HCT116 (cell line): ENCODE results near the gene REPS2. TPM values are rescaled to one million over a fixed set of nuclear protein-coding genes. Genes with fewer than 3 reads are reported as not detected.
"Not testable (repeated sequence)": the region's sequence is repeated elsewhere in the genome, so short reads cannot be mapped to it uniquely, and the experiment has no call there.

Source experiments
- ATAC-seq: fragments of 200-7000 bp; cut with Tn5 transposase; 2 replicates; pipeline ENCODE4 v1.9.1; 2020; ENCODE audit warnings: mild to moderate bottlenecking, moderate library complexity
- BruUV-seq: library from RNA; stranded (reverse); fragments of 400-500 nt; replicated peaks from 2 replicates; lab custom pipeline; 2021; lab: Mats Ljungman, UMichigan
- CTCF ChIA-PET: fragments of 300-600 bp; sonication (Branson Sonifier 250); formaldehyde crosslinking; loops from one replicate; lab custom pipeline; 2021; ENCODE audit warnings: antibody characterized with exemption; lab: Charles Lee
- POLR2A ChIA-PET: fragments of 300-600, 350-600 bp; sonication (Branson Sonifier 250); formaldehyde crosslinking; loops from one replicate; lab custom pipeline; 2021; ENCODE audit warnings: antibody characterized with exemption; lab: Charles Lee
- RAD21 ChIA-PET, 2 experiments: fragments of 300-600 bp; sonication (Branson Sonifier 250); formaldehyde crosslinking; loops; one replicate each; lab custom pipeline; 2023; ENCODE audit warnings: low total read pairs in 2 of 2; ENCODE audit not compliant: uncharacterized antibody in 2 of 2, unreplicated experiment in 2 of 2, low non-redundant PET in 1 of 2; lab: Charles Lee
- DNase-seq: peaks from one replicate; pipeline ENCODE4 v3.0.0-alpha.2; 2010; ENCODE audit warnings: low read depth, low spot score
- H2AFZ ChIP-seq: fragments of 200-600 bp; shearing (Covaris generic), sonication (generic); 2 replicates; pipeline ENCODE4 v1.6.1; 2017; ENCODE audit warnings: low read depth, mixed run types, mixed read lengths, antibody characterized with exemption, low read length; ENCODE audit not compliant: poor library complexity, severe bottlenecking
- H3K27ac ChIP-seq: 2 replicates; pipeline ENCODE4 v1.5.1; 2012; ENCODE audit warnings: low read depth, low read length
- H3K27me3 ChIP-seq: fragments of 200-600 bp; sonication (generic); 2 replicates; pipeline ENCODE4 v1.6.1; 2016; ENCODE audit warnings: mixed run types, low read length, mixed read lengths; ENCODE audit not compliant: insufficient read depth
- H3K36me3 ChIP-seq, 2 experiments: fragments of 200-500 bp in 1 of 2; fragments of 200-600 bp in 1 of 2; sonication (Bioruptor generic) in 1 of 2; sonication (generic) in 1 of 2; 2 replicates each; pipeline versions ENCODE4 v1.5.1 to v1.6.1; 2014 to 2016; ENCODE audit warnings: low read length in 2 of 2, inconsistent platforms in 1 of 2, mixed read lengths in 1 of 2, mixed run types in 1 of 2; ENCODE audit not compliant: insufficient read depth in 2 of 2, control insufficient read depth in 1 of 2
- H3K4me1 ChIP-seq, 2 experiments: fragments of 200-600 bp in 1 of 2; sonication (generic) in 1 of 2; 2 replicates each; pipeline versions ENCODE4 v1.5.1 to v1.6.1; 2012 to 2017; ENCODE audit warnings: low read length in 2 of 2, inconsistent platforms in 1 of 2, mild to moderate bottlenecking in 1 of 2, mixed read lengths in 1 of 2, mixed run types in 1 of 2, moderate library complexity in 1 of 2; ENCODE audit not compliant: insufficient read depth in 2 of 2, control insufficient read depth in 1 of 2
- H3K4me2 ChIP-seq: fragments of 200-600 bp; sonication (generic); 2 replicates; pipeline ENCODE4 v1.6.1; 2017; ENCODE audit warnings: mixed run types, low read length, mixed read lengths
- H3K4me3 ChIP-seq, 2 experiments: fragments of 200-600 bp in 1 of 2; sonication (generic) in 1 of 2; replicated peaks in 1 of 2; 2 replicates each; pipeline ENCODE4 v1.5.1; 2011 to 2016; ENCODE audit warnings: low read length in 2 of 2, control low read depth in 1 of 2, low read depth in 1 of 2, mild to moderate bottlenecking in 1 of 2, mixed read lengths in 1 of 2, mixed run types in 1 of 2
- H3K79me2 ChIP-seq: fragments of 200-600 bp; sonication (generic); 2 replicates; pipeline ENCODE4 v1.6.1; 2017; ENCODE audit warnings: mild to moderate bottlenecking, mixed run types, low read length, moderate library complexity, mixed read lengths; ENCODE audit not compliant: insufficient read depth
- H3K9ac ChIP-seq: fragments of 200-600 bp; sonication (generic); 2 replicates; pipeline ENCODE4 v1.6.1; 2016; ENCODE audit warnings: low read length, mixed read lengths
- H3K9me2 ChIP-seq: fragments of 200-600 bp; sonication (generic), shearing (Covaris generic); 2 replicates; pipeline ENCODE4 v1.6.1; 2017; ENCODE audit warnings: mixed run types, mild to moderate bottlenecking, moderate library complexity; ENCODE audit not compliant: insufficient read depth
- H3K9me3 ChIP-seq, 2 experiments: fragments of 200-500 bp in 1 of 2; fragments of 200-600 bp in 1 of 2; sonication (Bioruptor generic) in 1 of 2; sonication (generic) in 1 of 2; 2 replicates each; pipeline ENCODE4 v1.6.1; 2014 to 2017; ENCODE audit warnings: low read length in 2 of 2, mixed read lengths in 2 of 2, inconsistent platforms in 1 of 2, low read depth in 1 of 2, mild to moderate bottlenecking in 1 of 2, mixed run types in 1 of 2, moderate library complexity in 1 of 2; ENCODE audit not compliant: control insufficient read depth in 1 of 2, insufficient read depth in 1 of 2
- H4K20me1 ChIP-seq: fragments of 200-600 bp; sonication (generic), shearing (Covaris generic); 2 replicates; pipeline ENCODE4 v1.6.1; 2017; ENCODE audit warnings: mixed run types, mild to moderate bottlenecking, moderate library complexity; ENCODE audit not compliant: insufficient read depth
- POLR2A ChIP-seq: IDR thresholded peaks from 2 replicates; pipeline ENCODE4 v1.7.0; 2011; ENCODE audit warnings: borderline replicate concordance; ENCODE audit not compliant: insufficient read depth, insufficient read length; ENCODE audit errors: extremely low read depth
- SIN3A ChIP-seq: IDR thresholded peaks from 2 replicates; pipeline ENCODE4 v1.6.1; 2012; ENCODE audit warnings: low read depth
- SRF ChIP-seq: IDR thresholded peaks from 2 replicates; pipeline ENCODE4 v1.6.1; 2012; ENCODE audit warnings: low read depth
- ZFX ChIP-seq: fragments of 450-650 bp; IDR thresholded peaks from 2 replicates; pipeline ENCODE4 v1.6.1; 2017
- ZNF274 ChIP-seq: fragments of 200-500 bp; sonication (Bioruptor generic); IDR thresholded peaks from 2 replicates; pipeline ENCODE4 v1.6.1; 2014; ENCODE audit warnings: mild to moderate bottlenecking, low read depth, low read length, inconsistent platforms
- intact Hi-C: fragments of 100-400 bp; cut with micrococcal nuclease; formaldehyde crosslinking; loops from 2 replicates; pipeline ENCODE4 v1.10.0; 2022
- total RNA-seq: library from RNA; stranded (reverse); gene quantifications from one replicate; pipeline ENCODE4 v1.2.1, GENCODE V29; 2021; ENCODE audit not compliant: unreplicated experiment
- TF ChIP-seq, protein P1 (sequence below), 3 experiments: fragments of 200-600 bp in 1 of 3; sonication (generic) in 1 of 3; IDR thresholded peaks in 2 of 3; conservative IDR thresholded peaks in 1 of 3; 2 replicates each; pipeline ENCODE4 v1.5.1; 2012 to 2017; ENCODE audit warnings: low read depth in 2 of 3, low read length in 2 of 3, antibody characterized with exemption in 1 of 3, borderline replicate concordance in 1 of 3, control low read depth in 1 of 3, mild to moderate bottlenecking in 1 of 3, mixed read lengths in 1 of 3, mixed run types in 1 of 3, moderate library complexity in 1 of 3; ENCODE audit not compliant: insufficient read depth in 1 of 3

The REPS2 gene
- total RNA-seq, 1 experiment from 2014 or later = 4.5 TPM

DNA sequence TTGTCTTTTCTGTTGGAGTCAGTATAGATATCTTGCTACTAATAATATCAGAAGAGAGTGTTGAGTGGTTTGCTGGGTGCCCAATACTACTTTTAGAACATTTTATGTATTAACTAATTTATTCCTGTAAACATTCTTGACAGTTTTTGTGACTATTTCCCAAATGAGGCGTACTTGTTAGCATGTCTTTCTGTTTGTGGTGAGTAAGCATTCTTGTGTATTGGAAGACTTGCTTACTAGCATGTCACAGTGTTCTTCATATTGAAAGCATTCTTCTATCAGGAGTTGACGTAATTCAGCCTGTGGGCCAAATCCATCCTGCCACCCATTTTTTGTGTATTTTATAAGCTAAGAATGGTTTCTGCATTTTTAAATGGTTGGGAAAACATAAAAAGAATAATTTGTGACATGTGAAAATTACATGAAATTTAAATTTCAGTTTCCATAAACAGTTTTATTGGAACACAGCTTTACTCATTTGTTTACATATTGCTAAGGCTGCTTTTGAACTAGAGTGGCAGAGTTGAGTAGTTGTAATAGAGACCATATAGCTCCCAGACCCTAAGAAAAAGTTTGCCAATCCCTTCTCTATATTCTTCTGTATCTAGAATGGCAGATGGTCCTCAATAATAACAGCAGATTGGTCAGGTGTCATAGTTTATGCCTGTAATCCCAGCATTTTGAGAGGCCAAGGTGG lies 20.4 kb downstream of the REPS2 start:
- H3K36me3 ChIP-seq = no peaks in the 10 kb centered on the region
- H3K4me2 ChIP-seq = no peak overlapping the region
- H4K20me1 ChIP-seq = no peaks in the 10 kb centered on the region
- H3K27me3 ChIP-seq = no peaks in the 10 kb centered on the region
- no TSS peak for BruUV-seq
- no peaks in the 10 kb centered on the region for H3K9me3 ChIP-seq
- no peak overlapping the region for H2AFZ ChIP-seq
- H3K27ac ChIP-seq = no peak overlapping the region
- H3K4me3 ChIP-seq = no peak overlapping the region
- peaks cover 0 to 12% of the 10 kb centered on the region in 2 experiments; a peak in 2 of 4 replicates for H3K4me1 ChIP-seq
- RAD21 ChIA-PET = no interaction called here
- no peaks in the 10 kb centered on the region for H3K9me2 ChIP-seq
- ATAC-seq = no peak
- H3K79me2 ChIP-seq = no peaks in the 10 kb centered on the region
- POLR2A ChIA-PET = no interaction called here
- TF ChIP-seq POLR2A = no peak
- no peak for TF ChIP-seq SIN3A
- TF ChIP-seq, protein P1, sequence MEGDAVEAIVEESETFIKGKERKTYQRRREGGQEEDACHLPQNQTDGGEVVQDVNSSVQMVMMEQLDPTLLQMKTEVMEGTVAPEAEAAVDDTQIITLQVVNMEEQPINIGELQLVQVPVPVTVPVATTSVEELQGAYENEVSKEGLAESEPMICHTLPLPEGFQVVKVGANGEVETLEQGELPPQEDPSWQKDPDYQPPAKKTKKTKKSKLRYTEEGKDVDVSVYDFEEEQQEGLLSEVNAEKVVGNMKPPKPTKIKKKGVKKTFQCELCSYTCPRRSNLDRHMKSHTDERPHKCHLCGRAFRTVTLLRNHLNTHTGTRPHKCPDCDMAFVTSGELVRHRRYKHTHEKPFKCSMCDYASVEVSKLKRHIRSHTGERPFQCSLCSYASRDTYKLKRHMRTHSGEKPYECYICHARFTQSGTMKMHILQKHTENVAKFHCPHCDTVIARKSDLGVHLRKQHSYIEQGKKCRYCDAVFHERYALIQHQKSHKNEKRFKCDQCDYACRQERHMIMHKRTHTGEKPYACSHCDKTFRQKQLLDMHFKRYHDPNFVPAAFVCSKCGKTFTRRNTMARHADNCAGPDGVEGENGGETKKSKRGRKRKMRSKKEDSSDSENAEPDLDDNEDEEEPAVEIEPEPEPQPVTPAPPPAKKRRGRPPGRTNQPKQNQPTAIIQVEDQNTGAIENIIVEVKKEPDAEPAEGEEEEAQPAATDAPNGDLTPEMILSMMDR (IDR thresholded peaks at IDR 0.05 in 2 of 3, conservative IDR thresholded peaks at IDR 0.05 in 1 of 3; ENCODE audit: borderline replicate concordance in 1 of 3, insufficient read depth in 1 of 3, low read depth in 2 of 3, low read length in 2 of 3) = no peak
- TF ChIP-seq ZNF274 = no peak
- TF ChIP-seq SRF = no peak
- no peak for TF ChIP-seq ZFX
- no peak overlapping the region for H3K9ac ChIP-seq
- no peak for DNase-seq
- CTCF ChIA-PET = no interaction called here
- intact Hi-C loops = no loop called here

DNA sequence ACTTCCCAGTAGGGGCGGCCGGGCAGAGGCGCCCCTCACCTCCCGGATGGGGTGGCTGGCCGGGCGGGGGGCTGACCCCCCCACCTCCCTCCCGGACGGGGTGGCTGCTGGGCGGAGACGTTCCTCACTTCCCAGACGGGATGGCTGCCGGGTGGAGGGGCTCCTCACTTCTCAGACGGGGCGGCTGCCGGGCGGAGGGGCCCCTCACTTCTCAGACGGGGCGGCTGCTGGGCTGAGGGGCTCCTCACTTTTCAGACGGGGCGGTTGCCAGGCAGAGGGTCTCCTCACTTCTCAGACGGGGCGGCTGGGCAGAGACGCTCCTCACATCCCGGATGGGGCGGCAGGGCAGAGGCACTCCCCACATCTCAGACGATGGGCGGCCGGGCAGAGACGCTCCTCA lies 22.3 kb downstream of the REPS2 start:
- H3K9me2 ChIP-seq, H3K4me2 ChIP-seq, H3K79me2 ChIP-seq, CTCF ChIA-PET, intact Hi-C loops, H3K27me3 ChIP-seq, H4K20me1 ChIP-seq, DNase-seq, RAD21 ChIA-PET, H2AFZ ChIP-seq, H3K4me3 ChIP-seq, H3K9me3 ChIP-seq, BruUV-seq, ATAC-seq, POLR2A ChIA-PET, H3K9ac ChIP-seq, H3K36me3 ChIP-seq, H3K27ac ChIP-seq: not testable (repeated sequence)
- peaks cover 0 to 12% of the 10 kb centered on the region in 2 experiments; a peak in 2 of 4 replicates for H3K4me1 ChIP-seq
